HG02678 (cell line): ENCODE results near the gene SLC9A9.

Source experiments
- ATAC-seq: cut with Tn5 transposase; IDR thresholded peaks from one replicate; pipeline ENCODE4 v1.9.1; 2021; ENCODE audit warnings: mild to moderate bottlenecking, moderate library complexity; ENCODE audit not compliant: unreplicated experiment

The SLC9A9 gene

DNA sequence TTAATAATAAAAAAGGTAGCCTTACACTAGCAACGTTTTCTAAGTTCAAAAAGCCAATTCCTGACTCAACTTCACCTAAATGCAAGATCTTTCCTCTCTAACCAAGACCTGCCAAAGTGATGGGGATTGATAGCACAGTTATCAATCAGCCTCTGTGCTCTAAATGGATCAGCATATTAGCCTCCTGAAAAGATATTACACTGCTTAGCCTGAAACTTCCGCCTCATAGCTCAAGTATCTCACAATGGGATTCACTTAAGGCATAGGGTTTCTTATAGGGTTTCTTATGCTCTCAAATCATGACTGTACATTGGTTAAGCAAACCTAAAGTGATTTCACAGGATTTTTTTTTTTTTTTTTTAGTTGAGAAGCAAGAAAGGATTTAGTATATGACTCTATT lies 436 bp upstream of the SLC9A9 start:
- ATAC-seq, result no peak

DNA sequence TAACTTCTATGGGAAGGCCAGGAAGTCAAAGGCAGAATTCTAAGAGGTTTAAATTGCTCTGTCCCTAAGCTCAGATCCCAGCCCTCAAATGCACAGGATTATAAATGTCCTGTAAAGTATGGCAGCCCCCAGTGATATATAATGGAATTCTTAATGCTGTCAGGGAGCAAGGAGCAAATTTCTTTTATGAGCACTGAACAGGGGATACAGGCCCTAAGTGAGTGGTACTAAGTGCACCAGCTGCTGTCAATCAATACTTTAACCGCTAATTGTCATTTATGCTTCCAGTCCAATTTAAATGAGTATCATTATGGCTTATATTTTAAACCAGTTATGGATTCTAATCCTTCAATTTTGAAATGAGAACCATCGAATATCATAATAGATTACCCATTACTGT lies 4.7 kb downstream of the SLC9A9 start:
- no peak for ATAC-seq

DNA sequence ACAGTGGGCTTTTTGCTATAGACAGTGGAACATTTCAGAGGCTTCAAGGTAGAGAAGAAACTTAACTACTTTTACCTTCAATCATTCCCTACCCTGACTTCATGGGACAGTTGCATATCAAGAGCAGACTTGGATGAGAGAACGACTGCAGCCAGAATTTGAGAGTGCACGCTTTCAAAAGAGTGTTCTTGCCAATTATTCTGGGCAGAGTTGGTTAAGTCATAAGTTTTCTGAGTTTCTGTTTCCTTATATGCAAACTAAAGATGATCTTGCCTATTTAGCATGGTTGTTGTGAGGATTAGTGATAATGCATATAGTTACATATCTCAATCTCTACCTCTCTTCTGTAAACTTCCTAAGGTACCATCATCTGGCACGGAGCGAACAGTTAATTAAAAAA lies 7.6 kb downstream of the SLC9A9 start:
- ATAC-seq, result no peak

DNA sequence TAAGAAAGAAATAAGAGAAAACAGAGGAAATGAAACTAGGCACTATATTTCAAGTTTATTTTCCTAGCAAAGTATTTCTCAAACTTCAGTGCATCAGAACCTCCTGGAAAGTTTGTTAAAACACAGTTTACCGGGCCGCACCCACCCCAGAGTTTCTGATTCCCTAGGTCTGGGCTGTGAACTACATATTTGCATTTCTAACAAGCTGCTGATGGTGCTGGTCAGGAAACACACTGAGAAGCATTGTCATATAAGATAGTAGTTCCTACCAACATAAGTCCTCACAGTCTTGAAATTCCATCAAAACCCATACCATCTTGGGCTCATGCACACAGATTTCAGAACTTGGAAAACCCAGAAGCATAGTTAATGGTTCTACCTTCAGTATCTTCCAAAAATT lies 8.3 kb downstream of the SLC9A9 start:
- ATAC-seq, result peak; percentile 49

DNA sequence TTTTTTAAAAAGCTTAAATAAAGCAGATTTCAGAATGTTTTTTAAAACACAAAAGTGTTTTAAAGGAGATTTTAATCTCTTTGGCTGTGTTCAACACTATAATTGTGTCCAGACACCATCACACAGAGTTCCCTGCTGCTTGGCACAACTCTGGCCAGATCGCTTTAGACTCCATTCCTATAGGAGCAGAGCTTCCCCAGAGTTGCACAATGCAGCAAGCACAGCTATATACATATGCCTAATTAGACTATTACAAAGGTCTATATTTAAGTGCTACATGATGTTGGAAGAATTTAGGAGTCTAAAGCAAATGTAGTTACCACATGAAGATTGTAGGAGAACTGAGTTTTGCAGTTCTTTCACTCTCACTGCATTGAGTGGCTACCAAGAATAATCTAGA lies 11.2 kb downstream of the SLC9A9 start:
- ATAC-seq, result no peak

DNA sequence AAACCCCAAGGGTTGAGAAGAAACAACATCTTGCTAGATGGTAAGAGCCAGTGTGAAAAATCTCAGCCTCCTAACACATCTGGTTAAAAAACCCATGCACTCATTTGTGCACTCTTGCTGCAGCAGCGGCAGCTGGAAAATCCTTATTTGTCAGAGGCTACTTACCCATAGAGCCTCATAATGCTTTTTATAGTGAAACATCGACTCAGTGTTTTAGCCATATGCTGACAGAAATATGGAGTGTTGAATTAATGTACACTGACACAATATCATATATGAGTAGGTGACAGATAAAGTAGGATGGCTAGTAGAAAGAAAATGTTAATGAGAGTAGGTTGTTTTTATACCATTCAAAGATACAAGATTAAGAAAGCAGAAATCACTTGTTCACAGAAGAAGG lies 13.0 kb downstream of the SLC9A9 start:
- ATAC-seq, result no peak

DNA sequence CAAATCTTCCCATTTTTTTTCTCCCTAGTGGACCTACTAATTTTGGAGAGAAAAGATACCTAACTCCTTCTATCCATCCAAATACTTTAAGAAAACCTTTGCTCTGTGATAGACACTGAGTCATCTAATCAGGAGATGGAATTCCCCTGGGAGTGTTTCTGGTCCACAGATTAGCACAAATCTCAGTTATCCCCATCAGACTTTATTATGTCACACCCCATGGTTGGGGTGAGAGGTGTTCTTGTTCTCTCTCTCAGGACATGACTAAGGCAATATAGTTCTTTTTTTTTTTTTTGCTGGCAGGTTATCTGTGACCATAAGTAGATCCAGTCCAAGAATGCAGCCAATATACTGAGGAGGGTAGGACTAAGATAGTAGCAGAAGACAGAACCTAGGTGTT lies 15.8 kb downstream of the SLC9A9 start:
- ATAC-seq, result peak; percentile 58

DNA sequence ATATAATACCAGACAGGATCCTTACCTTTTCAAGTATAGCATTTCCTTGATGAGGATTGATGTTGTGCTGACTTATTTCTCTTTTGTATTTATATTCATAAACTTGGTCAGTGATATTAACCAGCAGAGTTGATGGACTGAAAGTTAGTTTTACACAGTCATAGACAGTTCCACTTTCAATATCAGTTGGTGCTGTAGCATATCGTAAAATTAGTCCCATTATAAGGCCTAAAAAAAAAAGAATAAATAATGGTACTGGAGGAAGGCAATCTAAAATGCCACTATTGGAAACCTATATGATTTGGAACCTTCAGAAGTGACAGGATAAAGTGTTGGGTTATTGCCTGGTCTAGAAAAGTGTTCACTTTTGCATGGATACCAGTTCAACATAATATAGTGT lies 16.3 kb downstream of the SLC9A9 start:
- peak; percentile 85 for ATAC-seq

DNA sequence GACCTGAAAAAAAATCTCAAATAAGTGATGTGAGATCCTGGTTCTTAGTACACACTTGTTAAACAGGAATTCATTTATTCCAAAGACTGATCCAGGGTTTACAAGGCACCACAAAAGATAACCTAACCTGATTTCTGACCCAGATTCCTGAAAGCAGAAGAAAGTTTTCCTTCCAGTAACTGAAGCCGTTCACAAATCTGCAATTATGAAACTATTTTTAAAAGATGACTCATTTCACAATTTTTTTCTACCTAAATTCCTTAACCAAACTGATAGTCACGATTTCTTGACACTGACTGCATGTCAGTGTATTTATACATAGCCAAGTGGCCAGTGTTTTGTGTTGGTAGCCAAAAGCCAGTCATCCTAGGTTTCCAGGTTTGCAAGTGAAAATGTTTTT lies 17.1 kb downstream of the SLC9A9 start:
- peak; percentile 29 for ATAC-seq

DNA sequence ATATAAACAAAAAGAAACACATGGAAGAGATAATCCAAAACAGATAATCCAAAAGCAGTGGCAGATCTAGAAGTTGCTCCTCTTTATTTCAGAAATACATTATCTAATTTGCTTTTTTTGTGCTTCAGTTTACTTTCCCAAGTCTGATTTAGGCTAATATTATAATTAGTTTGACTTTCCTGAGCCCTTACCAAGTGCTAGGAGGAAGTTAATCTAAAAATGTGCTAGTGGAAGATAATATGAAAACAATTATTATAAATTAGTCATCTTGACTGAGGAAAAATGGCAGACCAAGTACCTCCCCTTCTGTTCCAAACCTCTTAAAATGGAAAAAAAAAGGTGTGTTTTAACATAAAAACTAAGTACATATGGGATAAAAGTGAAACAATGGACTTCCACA lies 17.5 kb downstream of the SLC9A9 start:
- ATAC-seq, result no peak

DNA sequence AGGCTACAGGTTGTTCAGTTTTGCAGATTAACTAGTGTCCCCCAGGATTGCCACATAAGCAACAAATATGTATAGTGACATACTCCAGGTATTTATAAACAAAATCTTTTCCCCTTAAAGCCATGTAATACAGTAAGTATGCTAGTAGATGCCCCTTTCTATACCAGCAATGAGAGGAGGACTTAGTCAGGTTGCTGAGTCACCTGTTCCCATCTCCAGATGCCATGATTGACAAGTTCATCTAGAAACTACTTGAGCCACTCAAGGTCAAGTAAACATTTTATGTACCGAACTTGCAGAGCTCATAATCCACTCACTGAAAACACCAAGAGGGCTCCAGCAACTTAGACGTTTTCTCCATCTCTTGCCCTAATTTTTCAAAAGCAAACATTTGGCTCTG lies 18.2 kb downstream of the SLC9A9 start:
- no peak for ATAC-seq

DNA sequence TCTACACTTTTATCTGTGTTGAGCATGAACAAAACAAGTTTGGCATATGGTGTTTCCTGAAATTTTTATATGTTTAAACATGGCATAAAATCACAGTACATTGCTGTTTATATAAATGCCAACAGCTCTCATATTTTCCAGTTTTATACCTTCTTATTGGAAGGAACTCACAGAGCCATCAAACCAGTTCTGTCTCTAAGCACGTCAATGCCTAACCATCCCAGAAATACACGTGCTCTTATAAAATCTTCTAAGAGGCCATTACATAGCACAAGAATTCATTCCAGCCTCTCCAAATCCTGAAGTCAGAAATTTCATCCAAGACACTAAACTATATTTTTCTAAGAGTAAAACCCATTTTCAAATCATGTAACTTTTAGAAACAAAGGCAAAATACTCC lies 20.8 kb downstream of the SLC9A9 start:
- no peak for ATAC-seq

DNA sequence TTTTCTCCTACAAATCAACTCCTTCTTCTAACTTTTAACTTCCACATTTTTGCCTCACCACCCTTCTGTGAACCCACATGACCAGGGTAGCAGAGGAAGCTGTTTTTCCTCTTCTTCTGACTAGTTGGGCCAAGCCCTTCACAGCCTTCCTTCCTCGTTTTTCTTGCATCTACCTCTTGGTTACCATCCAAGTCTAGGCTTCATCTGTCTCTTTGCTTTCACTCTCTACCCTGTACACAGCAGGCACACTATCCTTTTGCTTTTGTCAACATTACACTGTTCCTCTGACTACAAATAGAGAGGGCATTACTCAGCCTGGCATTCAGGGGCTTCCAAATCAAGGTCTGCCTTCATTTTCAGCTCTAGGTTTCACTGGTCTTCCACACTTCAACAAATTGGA lies 22.0 kb downstream of the SLC9A9 start:
- ATAC-seq, result no peak

DNA sequence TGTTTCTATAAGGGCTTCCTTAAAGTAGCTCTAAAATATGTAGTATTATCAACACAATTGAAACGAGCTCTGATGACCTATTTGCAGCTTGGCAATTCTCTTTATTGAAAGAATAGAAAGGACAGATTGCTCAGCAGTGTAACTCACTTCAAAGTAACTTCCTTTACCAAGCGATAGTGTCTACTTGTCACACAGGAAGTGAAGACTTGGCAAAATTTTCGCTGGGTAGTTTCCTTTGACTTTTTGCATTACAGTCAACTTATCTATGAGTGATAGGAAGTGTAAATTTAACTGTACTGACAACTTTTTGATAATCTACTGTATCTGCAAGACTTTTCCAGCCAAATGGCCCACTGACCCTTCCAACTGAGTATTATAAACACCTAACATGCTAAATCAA lies 22.8 kb downstream of the SLC9A9 start:
- ATAC-seq, result peak; percentile 81

DNA sequence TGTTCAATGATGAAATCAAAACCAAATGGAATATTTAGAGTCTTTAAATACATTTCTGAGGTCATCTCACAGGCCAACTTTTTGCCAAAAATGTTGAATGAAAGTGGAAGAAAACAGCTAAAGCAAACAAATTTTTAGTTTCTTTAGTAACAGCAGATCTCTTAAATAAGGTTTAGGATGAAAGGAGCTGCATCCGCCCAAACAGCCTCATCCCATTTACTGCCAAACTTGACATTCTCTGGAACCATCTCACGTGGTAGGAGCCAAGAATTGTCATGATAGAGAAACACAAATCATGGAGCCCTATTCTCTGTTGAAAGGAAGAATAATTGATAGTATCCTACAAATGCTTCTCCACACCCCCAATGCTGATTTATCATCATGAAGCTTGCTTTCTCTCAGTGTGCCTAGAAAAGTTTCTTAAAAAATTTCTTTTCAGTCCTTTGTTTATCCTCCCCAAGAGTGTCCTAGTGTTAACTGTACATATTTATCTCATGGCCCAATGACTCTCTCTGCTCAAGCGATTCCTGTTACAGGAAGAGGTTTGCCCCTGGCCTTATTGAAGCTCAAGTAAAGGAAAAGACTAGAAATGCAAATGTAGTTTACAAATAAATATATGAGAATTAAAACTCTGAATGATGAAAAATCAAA lies 23.4 kb downstream of the SLC9A9 start:
- no peak for ATAC-seq

DNA sequence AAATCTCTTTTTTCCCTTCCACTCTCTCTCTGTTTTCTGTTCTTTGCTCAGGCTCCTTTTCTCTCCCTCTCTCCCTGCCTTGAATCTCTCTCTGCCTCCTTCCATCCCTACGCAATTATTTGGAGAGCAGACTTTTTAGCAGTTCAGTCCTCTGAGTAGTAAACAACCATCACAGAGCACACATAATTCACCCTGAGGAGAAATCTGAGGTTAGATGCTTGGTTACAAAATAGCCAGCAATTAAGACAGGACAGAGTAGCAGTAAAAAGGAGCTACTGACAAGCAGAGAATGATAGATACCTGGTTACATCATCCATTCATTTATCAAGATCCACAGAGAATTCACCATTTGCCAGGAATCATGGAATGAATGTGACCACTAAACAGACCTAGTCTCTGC lies 25.5 kb downstream of the SLC9A9 start:
- no peak for ATAC-seq

DNA sequence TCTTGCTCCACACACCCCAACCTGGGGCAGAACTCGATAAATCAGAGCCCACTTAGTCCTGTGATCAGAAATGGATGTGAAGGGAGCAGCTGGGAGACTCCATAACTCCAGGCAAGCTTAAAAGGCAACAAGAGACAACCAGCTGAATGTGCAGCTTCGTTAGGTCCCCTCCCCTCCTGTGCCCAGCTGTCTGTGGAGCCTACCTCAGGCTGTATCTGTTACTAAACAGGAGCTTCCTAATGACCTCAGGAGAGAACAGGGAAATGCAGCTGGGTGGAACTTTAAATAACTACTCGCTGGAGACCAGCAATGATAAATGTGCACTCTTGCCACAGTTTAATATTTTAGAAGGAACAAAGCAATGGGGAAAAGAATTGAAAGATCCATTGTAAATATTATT lies 25.9 kb downstream of the SLC9A9 start:
- no peak for ATAC-seq

DNA sequence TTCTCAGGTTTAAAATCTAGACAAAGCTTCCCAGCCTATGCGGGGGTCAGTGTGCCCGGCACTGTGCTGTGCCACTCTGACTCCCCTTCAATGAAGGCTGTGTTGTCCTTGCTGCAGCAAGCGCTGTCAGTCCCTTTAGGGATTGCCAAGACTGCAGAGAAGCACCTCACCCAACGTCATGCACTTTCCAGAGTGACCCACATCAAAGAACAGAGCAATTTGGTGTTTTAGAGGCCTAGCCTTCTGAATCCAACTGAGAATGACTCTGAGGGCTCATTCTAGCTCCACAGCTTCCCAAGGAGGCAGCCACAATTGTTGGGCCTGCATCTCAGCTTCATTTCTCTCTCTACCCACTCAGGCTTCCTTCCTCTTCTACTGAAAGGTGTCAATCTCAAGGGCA lies 26.4 kb downstream of the SLC9A9 start:
- no peak for ATAC-seq

DNA sequence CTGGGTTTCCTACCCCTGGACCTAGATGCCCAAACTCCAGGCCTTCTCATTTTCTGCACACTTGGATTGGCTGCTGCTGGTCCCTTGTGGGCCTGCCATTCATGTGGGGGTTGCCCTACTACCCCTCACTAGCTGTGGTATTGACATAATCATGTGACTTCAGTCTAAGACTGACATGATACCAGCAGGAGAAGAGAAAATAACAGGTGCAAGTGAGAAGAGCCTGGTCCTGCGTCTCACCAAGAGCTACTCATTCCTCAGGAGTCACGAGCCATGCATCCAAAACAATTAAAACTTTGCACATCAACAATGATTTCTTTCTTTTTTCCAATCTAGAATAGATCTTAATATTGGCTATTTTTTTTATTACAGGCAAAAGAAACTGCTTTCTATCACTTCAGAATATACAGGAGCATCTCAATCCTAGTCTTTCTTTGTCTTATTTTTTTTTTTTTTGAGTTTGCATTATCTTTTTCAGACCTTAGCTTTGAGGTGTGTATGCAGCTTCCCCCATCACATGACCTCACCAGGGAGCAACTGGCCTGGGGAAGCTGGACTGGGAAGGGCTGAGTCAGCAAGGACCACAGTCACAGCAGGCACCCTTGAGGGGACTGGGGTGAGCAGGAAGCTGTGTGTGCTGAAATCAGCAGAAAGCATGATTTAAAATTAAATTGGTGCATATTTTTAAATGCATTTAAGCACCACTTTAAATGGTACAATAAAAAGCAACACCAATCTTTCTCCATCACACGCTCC lies 27.6 kb downstream of the SLC9A9 start:
- no peak for ATAC-seq

DNA sequence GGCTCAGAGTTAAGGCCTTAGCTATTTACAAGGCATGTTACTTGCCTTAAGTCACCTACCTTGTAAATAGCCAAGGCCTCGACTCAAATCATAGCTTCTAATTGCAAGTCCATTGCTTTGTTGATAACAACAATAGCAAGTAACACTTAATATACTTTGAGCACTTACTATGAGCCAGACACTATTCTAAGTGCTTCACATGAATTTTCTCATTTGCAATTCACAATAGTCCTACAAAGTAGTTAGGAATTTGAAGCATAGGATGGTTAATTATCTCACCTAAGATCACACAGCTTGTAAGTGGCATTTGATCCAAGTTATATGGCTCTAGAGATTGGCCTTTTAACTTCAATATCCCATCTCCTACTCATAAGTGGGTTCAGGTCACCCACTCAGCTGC lies 28.4 kb downstream of the SLC9A9 start:
- ATAC-seq, result no peak

DNA sequence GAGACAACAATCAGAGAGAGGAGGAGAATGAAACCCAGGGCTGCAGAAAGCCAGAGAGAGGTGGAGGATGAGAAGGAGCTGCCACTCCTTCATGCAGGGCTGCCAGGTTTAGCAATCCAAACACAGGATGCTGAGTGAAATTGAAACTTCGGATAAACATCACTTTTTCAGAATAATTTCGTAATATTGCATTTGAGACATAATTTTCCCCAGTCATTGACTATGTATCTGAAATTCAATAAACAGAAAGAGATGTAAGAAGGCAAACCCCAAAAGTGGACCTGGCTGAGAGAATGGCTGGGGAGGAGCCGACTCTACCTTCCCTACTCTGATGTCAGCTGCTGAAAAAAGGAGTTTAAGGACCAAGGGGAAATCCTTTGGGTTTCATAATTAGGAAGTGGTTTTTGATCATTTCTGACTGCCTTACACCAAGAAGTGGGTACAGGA lies 33.8 kb downstream of the SLC9A9 start:
- peak; percentile 49 for ATAC-seq

DNA sequence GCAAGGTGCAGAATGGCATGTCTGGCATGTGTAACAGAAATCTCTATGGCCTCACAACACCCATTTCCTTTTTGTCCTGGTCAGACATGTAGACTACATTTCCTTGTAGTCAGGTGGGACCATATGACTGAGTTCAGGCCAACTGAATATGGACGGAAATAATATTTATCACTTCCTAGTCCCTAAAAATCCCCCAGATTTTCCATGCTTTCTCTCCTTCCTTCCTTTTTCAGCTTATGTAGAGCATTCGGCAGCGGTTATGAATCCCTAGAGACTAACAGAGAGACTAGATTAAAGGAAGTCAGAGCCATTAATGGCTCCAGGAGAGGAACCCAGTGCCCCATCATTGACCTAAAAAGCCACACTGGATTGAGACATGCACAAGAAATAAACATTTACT lies 35.8 kb downstream of the SLC9A9 start:
- ATAC-seq, result no peak

DNA sequence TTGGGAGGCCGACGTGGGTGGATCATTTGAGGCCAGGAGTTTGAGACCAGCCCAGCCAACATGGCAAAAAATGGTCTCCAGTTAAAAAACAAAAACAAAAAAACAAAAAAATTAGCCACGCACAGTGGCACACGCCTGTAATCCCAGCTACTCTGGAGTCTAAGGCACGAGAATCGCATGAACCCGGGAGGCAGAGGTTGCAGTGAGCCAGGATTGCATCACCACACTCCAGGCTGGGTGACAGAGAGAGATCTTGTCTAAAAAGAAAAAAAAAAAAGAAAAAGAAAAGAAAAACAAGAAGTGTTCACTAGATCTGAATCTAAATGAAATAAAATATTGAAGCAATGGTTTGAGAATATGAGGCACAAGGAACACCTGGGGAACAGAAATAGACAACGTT lies 36.7 kb downstream of the SLC9A9 start:
- no peak for ATAC-seq
